Type B pancreatic cell (in vitro differentiated cells): Measurements from ENCODE around the gene FLYWCH1. TPM values are rescaled to one million over a fixed set of nuclear protein-coding genes. Genes with fewer than 3 reads are reported as not detected.

Experiments used
- DNase-seq: peaks from one replicate; pipeline ENCODE4 v3.0.0; 2021; ENCODE audit warnings: mixed read lengths; ENCODE audit not compliant: unreplicated experiment; ENCODE audit errors: extremely low spot score
- H3K27ac Mint-ChIP-seq: 2 replicates; pipeline ENCODE4 v1.8.0; 2021; ENCODE audit warnings: mild to moderate bottlenecking, mixed read lengths
- H3K27me3 Mint-ChIP-seq: 2 replicates; pipeline ENCODE4 v1.8.0; 2021; ENCODE audit warnings: mixed read lengths
- H3K36me3 Mint-ChIP-seq: 2 replicates; pipeline ENCODE4 v1.8.0; 2021; ENCODE audit warnings: mixed read lengths
- H3K4me1 Mint-ChIP-seq: one replicate; pipeline ENCODE4 v1.8.0; 2021; ENCODE audit warnings: mixed read lengths; ENCODE audit not compliant: unreplicated experiment
- H3K4me3 Mint-ChIP-seq: 2 replicates; pipeline ENCODE4 v1.8.0; 2021; ENCODE audit warnings: mild to moderate bottlenecking, mixed read lengths
- H3K9me3 Mint-ChIP-seq: 2 replicates; pipeline ENCODE4 v1.8.0; 2021; ENCODE audit warnings: mixed read lengths
- CTCF ChIP-seq: fragments of 200-600 bp; sonication (generic); conservative IDR thresholded peaks from 2 replicates; pipeline ENCODE4 v1.5.0; 2021; ENCODE audit warnings: antibody characterized with exemption, mild to moderate bottlenecking
- total RNA-seq: library from RNA; stranded (reverse); gene quantifications from 2 replicates; pipeline ENCODE4 v1.2.1, GENCODE V29; 2021; ENCODE audit warnings: low replicate concordance

The FLYWCH1 gene
- total RNA-seq, 1 donor from 2014 or later = 28.6 TPM

GRCh38 chr16:2902337-2903130, 9.2 kb upstream of the FLYWCH1 start:
- H3K4me3 Mint-ChIP-seq = peak overlapping the region; percentile 48
- no peak overlapping the region for H3K27ac Mint-ChIP-seq
- H3K27me3 Mint-ChIP-seq = no peaks in the 10 kb centered on the region
- TF ChIP-seq CTCF = no peak
- H3K36me3 Mint-ChIP-seq = no peaks in the 10 kb centered on the region
- no peaks in the 10 kb centered on the region for H3K9me3 Mint-ChIP-seq
- no peak for DNase-seq
- H3K4me1 Mint-ChIP-seq = peaks cover 11% of the 10 kb centered on the region

- DNase-seq = peak; percentile 86
- H3K36me3 Mint-ChIP-seq = no peaks in the 10 kb centered on the region
- peak overlapping the region; percentile 98 for H3K4me3 Mint-ChIP-seq
- TF ChIP-seq CTCF = peak; percentile 97
- no peaks in the 10 kb centered on the region for H3K27me3 Mint-ChIP-seq
- H3K9me3 Mint-ChIP-seq = no peaks in the 10 kb centered on the region
- H3K27ac Mint-ChIP-seq = peak overlapping the region; percentile 92
- peaks cover 11% of the 10 kb centered on the region for H3K4me1 Mint-ChIP-seq
Observed at GRCh38 chr16:2904100-2904921, 7.4 kb upstream of the FLYWCH1 start.

GRCh38 chr16:2904922-2905240, 6.8 kb upstream of the FLYWCH1 start:
- no peak for TF ChIP-seq CTCF
- Mint-ChIP-seq H3K36me3 (no peaks in the 10 kb centered on the region), H3K9me3 (no peaks in the 10 kb centered on the region), H3K4me1 (peaks cover 11% of the 10 kb centered on the region), H3K27me3 (no peaks in the 10 kb centered on the region), H3K4me3 (peak overlapping the region; percentile 98), H3K27ac (peak overlapping the region; percentile 92)
- no peak for DNase-seq

GRCh38 chr16:2905241-2905987, 6.3 kb upstream of the FLYWCH1 start:
- H3K36me3 Mint-ChIP-seq = no peaks in the 10 kb centered on the region
- no peak for TF ChIP-seq CTCF
- DNase-seq = peak; percentile 97
- H3K4me1 Mint-ChIP-seq = peaks cover 11% of the 10 kb centered on the region
- H3K9me3 Mint-ChIP-seq = no peaks in the 10 kb centered on the region
- H3K27ac Mint-ChIP-seq = peak overlapping the region; percentile 92
- peak overlapping the region; percentile 98 for H3K4me3 Mint-ChIP-seq
- no peaks in the 10 kb centered on the region for H3K27me3 Mint-ChIP-seq

GRCh38 chr16:2905988-2906387, 5.7 kb upstream of the FLYWCH1 start:
- Mint-ChIP-seq H3K36me3 (no peaks in the 10 kb centered on the region), H3K27ac (peak overlapping the region; percentile 92), H3K9me3 (no peaks in the 10 kb centered on the region), H3K4me3 (peak overlapping the region; percentile 78), H3K4me1 (peaks cover 11% of the 10 kb centered on the region), H3K27me3 (no peaks in the 10 kb centered on the region)
- DNase-seq = no peak
- TF ChIP-seq CTCF = no peak
